Transverse colon (tissue), 4 donors: Measurements from ENCODE around the gene SLC26A6. TPM values are rescaled to one million over a fixed set of nuclear protein-coding genes. Genes with fewer than 3 reads are reported as not detected.

Source experiments
- DNase-seq: peaks from one replicate; pipeline ENCODE4 v3.0.0-alpha.2; 2019
- H3K27ac ChIP-seq, 4 donors: fragments of 200-600 bp; sonication (generic); 2 replicates each; pipeline ENCODE4 v1.5.1; 2016 to 2018; ENCODE audit warnings: inconsistent platforms in 4 of 4
- H3K27me3 ChIP-seq: fragments of 200-600 bp; sonication (generic); 2 replicates; pipeline ENCODE4 v1.5.1; 2017; ENCODE audit warnings: inconsistent platforms
- H3K36me3 ChIP-seq, 4 donors: fragments of 200-600 bp; sonication (generic); 2 replicates each; pipeline ENCODE4 v1.5.1; 2017 to 2019; ENCODE audit warnings: inconsistent platforms in 4 of 4
- H3K4me1 ChIP-seq, 4 donors: fragments of 200-600 bp; sonication (generic); 2 replicates each; pipeline ENCODE4 v1.5.1; 2017 to 2020; ENCODE audit warnings: inconsistent platforms in 4 of 4
- H3K4me3 ChIP-seq, 4 donors: fragments of 200-600 bp; sonication (generic); 1 replicate in 1 of 4; 2 replicates in 3 of 4; pipeline versions ENCODE4 v1.5.1 to v1.6.1; 2017 to 2019; ENCODE audit warnings: inconsistent platforms in 4 of 4
- H3K9me3 ChIP-seq, 2 donors: fragments of 200-600 bp; sonication (generic); 2 replicates each; pipeline ENCODE4 v1.5.1; 2017 to 2019; ENCODE audit warnings: inconsistent platforms in 2 of 2
- EP300 ChIP-seq: sonication (generic); formaldehyde crosslinking; IDR thresholded peaks from one replicate; pipeline ENCODE4 v1.6.1; 2017; ENCODE audit warnings: antibody characterized with exemption, low read depth
- POLR2A ChIP-seq: fragments of 450-650 bp; IDR thresholded peaks from one replicate; pipeline ENCODE4 v1.6.1; 2016; ENCODE audit warnings: antibody characterized with exemption, mild to moderate bottlenecking, moderate library complexity
- POLR2AphosphoS5 ChIP-seq, 3 donors: sonication (generic); formaldehyde crosslinking; IDR thresholded peaks; one replicate each; pipeline ENCODE4 v1.6.1; 2016; ENCODE audit warnings: antibody characterized with exemption in 3 of 3
- WGBS, 2 donors: methylation state at CpG; one replicate each; pipeline ENCODE4 v1.1.5; 2018; ENCODE audit warnings: low coverage in 1 of 2; 5-methylcytosine and 5-hydroxymethylcytosine counted together
- in situ Hi-C, 4 donors: fragments of 200-750 bp; cut with MboI; loops; one replicate each; pipeline versions ENCODE4 v1.15.0 to v1.15.1; 2017; ENCODE audit warnings: low sequenced_read_pairs in 3 of 4, low pct_ligation_motif_present in 1 of 4, low pct_unique_long_range_greater_than_20kb in 1 of 4
- intact Hi-C: fragments of 100-400 bp; cut with DNase I; formaldehyde crosslinking; loops from one replicate; pipeline ENCODE4 v1.15.1; 2023; ENCODE audit warnings: low total_unique reads
- total RNA-seq, 4 donors: library from RNA; depleted of rRNA; stranded (reverse); fragments of >200 nt; gene quantifications; one replicate each; pipeline ENCODE4 v1.1.0, GENCODE V29; 2016
- TF ChIP-seq, protein P1 (sequence below), 5 experiments: fragments of 200-600 bp in 3 of 5; fragments of 450-650 bp in 2 of 5; sonication (generic) in 3 of 5; IDR thresholded peaks; 1 replicate in 2 of 5; 2 replicates in 3 of 5; pipeline ENCODE4 v1.5.1; 2016 to 2017; ENCODE audit warnings: antibody characterized with exemption in 5 of 5, inconsistent platforms in 3 of 5, mild to moderate bottlenecking in 2 of 5, moderate library complexity in 1 of 5

SLC26A6 gene
- total RNA-seq, 4 donors from 2014 or later: 134 to 282 (median 193) TPM

DNA sequence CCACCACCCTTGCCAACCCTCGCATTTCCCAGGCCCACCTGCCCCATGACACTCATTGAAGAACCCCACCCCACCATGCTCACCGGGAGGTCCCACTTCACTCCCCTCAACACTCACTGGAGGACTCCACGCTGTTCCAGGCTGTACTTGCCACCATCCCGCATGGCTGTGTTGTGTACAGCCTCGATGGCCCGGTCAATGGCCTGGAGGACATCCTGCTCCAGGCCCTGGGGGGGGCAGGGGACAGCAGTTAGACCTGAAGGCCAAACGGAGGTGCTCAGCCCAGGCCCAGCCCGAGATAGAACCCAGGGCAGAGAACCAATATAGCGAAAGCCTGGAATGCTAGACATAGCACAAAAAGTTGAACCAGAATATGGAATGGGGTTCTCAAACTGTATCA lies 47.5 kb upstream of the SLC26A6 start:
- Histone ChIP-seq H3K36me3 (peaks cover 0 to 23% (median 7%) of the 10 kb centered on the region in 4 donors), H3K27me3 (no peaks in the 10 kb centered on the region), H3K4me3 (no peak overlapping the region), H3K27ac (no peak overlapping the region), H3K9me3 (no peaks in the 10 kb centered on the region), H3K4me1 (peaks cover 23 to 31% (median 28%) of the 10 kb centered on the region in 4 donors)
- TF ChIP-seq, protein P1, sequence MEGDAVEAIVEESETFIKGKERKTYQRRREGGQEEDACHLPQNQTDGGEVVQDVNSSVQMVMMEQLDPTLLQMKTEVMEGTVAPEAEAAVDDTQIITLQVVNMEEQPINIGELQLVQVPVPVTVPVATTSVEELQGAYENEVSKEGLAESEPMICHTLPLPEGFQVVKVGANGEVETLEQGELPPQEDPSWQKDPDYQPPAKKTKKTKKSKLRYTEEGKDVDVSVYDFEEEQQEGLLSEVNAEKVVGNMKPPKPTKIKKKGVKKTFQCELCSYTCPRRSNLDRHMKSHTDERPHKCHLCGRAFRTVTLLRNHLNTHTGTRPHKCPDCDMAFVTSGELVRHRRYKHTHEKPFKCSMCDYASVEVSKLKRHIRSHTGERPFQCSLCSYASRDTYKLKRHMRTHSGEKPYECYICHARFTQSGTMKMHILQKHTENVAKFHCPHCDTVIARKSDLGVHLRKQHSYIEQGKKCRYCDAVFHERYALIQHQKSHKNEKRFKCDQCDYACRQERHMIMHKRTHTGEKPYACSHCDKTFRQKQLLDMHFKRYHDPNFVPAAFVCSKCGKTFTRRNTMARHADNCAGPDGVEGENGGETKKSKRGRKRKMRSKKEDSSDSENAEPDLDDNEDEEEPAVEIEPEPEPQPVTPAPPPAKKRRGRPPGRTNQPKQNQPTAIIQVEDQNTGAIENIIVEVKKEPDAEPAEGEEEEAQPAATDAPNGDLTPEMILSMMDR (IDR thresholded peaks at IDR 0.05): no peak
- no peak for TF ChIP-seq POLR2A
- no peak for TF ChIP-seq EP300
- TF ChIP-seq POLR2AphosphoS5 (IDR thresholded peaks at IDR 0.05): no peak
- in situ Hi-C loops (no loop called here), intact Hi-C loops (no loop called here)
- no peak for DNase-seq
- 90 to 100% methylated on average over 2 to 9 of the region's 9 CpGs for WGBS, 2 donors

DNA sequence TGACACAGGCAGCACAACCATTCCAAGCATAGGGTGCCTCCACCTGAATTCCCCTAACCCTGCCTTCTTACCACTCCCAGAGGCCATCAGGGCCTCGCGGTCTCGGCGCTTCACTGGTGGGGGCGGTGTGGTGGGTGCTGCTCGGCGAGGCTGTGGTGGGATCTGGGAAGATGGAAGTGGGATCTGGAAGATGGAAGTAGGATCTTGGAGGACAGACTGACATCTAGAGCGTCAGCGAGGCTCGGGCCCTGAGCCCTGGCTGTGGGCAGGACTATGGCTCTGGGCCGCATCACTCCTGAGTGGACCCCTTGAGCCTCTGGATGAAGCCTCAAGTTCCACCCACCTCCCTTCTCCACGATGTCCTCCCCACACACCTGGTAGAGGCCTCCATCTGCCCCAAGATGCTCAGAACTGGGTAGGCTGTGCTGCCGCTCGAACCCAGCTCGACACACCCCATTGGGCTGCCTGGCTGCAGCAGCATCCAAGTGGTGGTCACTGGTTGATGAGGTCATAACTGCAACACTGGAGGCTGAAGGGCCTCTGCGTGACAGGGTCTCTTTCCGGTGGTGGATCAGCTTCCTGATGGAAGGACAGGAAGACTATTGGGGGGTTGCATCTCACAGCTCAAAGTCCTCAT lies 46.8 kb upstream of the SLC26A6 start:
- intact Hi-C loops (no loop called here), in situ Hi-C loops (no loop called here)
- Histone ChIP-seq H3K4me3 (no peak overlapping the region), H3K9me3 (no peaks in the 10 kb centered on the region), H3K27me3 (no peaks in the 10 kb centered on the region), H3K4me1 (peaks cover 22 to 31% (median 25%) of the 10 kb centered on the region in 4 donors), H3K27ac (no peak overlapping the region), H3K36me3 (peaks cover 0 to 18% (median 4%) of the 10 kb centered on the region in 4 donors)
- no peak for TF ChIP-seq POLR2AphosphoS5 (IDR thresholded peaks at IDR 0.05)
- DNase-seq: no peak
- WGBS, 2 donors: 96% methylated on average over 17 of the region's 17 CpGs; no CpG with 5 or more reads in 1 of the 2 donors

DNA sequence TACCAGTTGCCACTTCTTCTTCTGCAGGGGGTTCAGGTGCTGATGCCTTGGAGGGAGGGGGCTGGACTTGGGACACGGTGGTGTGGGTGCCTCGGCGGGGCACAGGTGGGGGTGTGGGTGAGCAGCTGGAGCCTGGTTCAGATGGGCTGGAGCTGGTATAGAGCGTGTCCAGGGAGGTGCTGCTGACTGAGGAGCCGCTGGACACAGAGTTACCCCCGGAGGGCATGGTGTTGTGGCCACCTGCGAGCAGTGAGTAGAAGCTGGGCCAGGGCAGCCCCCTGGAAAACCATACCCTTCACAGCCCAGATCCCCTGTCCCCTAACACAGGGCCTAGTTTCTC lies 46.2 kb upstream of the SLC26A6 start:
- 96% methylated on average over 7 of the region's 7 CpGs; no CpG with 5 or more reads in 1 of the 2 donors for WGBS, 2 donors
- Histone ChIP-seq H3K4me3 (no peak overlapping the region), H3K36me3 (peaks cover 0 to 18% (median 4%) of the 10 kb centered on the region in 4 donors), H3K27me3 (no peaks in the 10 kb centered on the region), H3K4me1 (peaks cover 18 to 28% (median 23%) of the 10 kb centered on the region in 4 donors), H3K27ac (no peak overlapping the region), H3K9me3 (no peaks in the 10 kb centered on the region)
- TF ChIP-seq EP300 (no peak), POLR2A (no peak), POLR2AphosphoS5 (IDR thresholded peaks at IDR 0.05) (no peak)
- TF ChIP-seq, protein P1 (IDR thresholded peaks at IDR 0.05): no peak
- in situ Hi-C loops (no loop called here), intact Hi-C loops (no loop called here)
- no peak for DNase-seq

DNA sequence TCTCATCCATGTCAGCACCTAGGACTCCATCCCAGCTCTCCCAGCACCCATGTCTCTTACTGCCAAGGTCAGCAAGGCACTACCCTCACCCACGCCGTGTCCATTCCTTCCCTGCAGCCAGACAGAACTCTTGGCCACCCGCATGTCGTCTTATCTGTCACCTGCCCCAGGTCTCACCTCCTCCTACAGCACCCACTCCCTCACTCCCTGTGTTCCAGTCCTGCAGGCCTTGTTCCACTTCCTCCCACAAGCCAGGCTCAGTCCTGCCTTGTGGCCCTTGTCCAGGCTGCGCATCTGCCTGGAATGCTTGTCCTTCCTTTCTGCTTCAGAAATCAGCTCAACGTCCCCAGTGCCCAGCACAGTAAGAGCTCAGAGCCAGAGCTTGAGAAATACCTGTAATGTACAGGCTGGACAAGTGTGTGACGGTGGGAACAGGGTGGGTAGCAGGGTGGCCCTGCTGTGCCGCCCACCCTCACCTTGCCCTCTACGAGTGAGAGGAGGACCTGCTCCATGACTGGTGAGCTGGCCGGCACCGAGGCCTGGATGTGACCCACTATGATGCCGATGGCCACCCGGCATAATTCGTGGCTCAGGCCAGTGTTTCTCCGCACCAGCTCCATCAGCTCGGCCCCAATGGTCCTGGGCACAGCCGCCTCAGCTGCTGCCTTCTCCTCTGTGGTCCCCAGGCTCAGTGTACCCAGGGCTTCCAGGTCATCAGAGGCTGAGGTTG lies 45.7 kb upstream of the SLC26A6 start:
- DNase-seq: no peak
- H3K4me3 ChIP-seq: no peak overlapping the region
- H3K4me1 ChIP-seq: peaks cover 13 to 22% (median 18%) of the 10 kb centered on the region in 4 donors
- intact Hi-C loops: no loop called here
- no peak overlapping the region for H3K27ac ChIP-seq
- H3K36me3 ChIP-seq: peaks cover 0 to 18% (median 4%) of the 10 kb centered on the region in 4 donors
- no peaks in the 10 kb centered on the region for H3K27me3 ChIP-seq
- in situ Hi-C loops: no loop called here
- TF ChIP-seq POLR2A (no peak), POLR2AphosphoS5 (IDR thresholded peaks at IDR 0.05) (no peak), EP300 (no peak)
- TF ChIP-seq, protein P1 (IDR thresholded peaks at IDR 0.05): no peak
- 96% methylated on average over 17 of the region's 17 CpGs; no CpG with 5 or more reads in 1 of the 2 donors for WGBS, 2 donors
- H3K9me3 ChIP-seq: no peaks in the 10 kb centered on the region
